NCI-H146 treated with DMSO at 0.1 percent for 48 hours (cell line): ENCODE measurements around the gene SENP1.

Experiments
- DNase-seq: peaks from one replicate; lab custom pipeline; 2025; ENCODE audit not compliant: unreplicated experiment; lab: John Stamatoyannopoulos, UW

Gene SENP1

DNA sequence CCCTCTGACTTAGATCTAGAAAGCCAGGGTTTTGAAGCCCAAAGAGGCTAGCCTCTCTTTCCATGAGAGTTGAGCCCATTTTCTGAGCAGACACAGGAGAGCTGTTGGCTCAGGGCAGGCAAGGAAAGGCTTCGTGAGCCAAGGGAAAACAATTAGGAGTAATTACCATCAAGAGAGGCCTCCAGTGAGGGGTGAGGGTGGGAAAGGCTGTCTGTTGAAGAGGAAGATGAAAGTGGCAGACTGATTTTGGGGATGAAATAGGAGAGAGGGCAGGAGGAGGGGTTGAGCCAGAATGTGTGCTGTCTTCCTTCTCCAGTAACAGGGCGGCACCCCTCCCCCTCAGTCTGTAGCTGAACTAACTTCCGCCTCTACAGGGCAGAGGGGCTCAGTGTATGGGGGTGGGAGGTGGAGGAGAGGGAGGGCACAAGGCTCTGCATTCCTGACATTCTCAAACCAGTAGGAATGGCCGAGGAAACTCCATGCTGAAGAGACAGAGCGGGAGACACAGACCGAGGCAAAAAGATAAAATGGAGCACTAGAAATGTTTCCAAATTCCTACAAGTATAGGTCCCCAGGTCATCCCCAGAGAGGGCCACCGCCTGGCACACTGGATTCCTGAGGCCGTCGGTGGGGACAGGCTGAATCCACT is 68.5 kb downstream of the SENP1 start:
- DNase-seq, result no peak

DNA sequence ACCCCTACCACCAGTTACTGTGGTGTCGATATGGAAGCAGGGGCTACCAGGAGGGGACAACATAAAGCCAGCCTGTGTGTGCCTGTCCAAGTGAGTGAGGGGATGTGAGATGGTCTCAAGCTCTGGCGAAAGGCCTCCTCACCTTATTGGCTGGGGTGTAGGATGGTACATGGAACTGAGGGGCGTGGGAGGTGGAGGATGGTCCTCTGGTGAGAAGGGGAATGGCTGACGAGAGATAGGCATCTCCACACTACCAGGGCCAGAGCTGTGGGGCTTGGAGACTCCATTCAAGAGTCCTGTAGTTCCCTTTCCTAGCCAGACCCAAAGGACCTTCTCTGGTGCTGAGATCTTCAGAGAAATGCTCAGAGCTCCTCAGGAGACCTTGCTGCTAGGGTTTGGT is 69.1 kb downstream of the SENP1 start:
- DNase-seq, result no peak

DNA sequence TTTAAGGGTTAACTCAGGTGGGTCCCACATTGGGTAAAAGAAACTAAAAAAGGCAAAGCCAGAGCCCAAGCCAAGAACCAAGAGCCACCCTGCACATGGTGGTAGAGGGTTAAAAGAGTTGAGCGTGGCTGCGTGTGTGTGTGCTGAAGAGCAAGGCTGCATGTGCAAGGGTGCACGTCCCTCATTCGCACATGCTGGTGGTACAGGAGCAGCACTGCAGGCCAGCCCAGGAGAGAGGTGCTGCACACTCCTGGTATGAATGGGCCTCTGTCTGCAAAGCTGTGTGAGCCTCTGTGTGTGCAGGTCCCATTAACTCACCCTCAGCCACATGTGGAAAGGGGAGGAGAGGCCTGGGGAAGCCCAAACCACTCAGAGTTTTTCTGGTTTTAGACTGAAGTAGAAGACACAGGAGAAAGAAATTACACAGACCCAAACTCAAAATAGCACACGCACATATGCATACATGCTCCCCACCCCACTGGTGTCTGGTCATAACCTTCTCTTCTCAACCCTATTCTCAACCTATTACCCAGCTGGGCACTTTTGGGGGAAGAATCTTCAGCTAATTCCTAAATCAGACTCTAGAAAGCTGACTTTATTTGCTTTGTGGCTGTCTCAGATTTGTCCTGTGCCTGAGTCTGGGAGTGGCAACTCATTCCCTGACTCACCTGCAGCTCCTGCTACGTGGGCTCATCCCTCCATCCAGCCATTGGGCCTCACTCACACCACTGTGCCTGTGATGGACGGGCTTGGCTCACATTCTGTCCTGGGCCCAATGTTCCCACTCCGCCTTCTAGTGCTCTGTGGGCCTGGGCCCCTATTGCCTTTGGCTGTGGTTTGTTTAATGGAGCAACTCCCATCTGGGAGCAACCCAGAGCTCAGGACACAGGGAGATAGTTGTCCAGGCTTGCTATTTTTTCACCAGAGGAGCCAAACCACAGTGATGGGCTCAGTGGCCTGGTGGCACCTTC is 70.8 kb downstream of the SENP1 start:
- DNase-seq, result no peak

DNA sequence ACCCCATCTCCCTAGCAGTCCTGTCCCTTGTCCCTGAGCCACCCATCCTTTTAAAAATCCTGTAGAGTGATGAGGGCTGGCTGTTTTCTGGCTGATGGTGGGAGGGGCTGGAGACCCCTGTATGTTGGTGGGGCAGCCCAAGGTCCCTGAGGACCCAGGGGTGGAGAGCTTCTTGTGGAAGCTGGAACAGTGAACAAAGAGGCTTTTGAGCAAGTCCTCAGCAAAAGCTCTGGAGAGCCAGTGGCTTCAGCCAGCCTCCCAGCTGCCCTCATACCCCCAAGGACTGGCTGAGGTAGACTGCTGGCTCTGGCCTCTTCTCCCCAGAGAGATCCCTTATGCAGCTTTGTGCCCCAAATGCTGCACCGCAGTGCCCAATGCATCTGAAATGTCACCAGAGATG is 72.4 kb downstream of the SENP1 start:
- no peak for DNase-seq

DNA sequence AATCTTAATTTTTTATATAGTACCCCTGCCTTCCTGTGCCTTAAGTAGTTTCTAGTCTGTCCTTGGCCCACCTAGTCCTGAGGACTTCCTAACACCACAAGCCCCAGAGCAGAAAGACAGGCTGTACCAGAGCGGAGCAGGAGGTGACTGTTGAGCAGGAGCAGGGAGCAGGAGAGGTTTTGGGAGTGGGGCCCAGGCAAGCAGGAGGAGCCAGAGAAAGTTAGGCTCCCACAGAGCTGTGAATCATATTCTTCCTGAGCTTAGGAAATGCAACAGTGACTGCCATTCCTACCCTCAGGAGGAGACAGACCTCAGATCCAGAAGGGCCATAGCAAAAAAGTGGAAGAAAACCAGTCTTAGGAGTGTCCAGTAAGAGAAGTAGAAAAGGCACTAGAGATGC is 73.3 kb downstream of the SENP1 start:
- DNase-seq, result no peak

DNA sequence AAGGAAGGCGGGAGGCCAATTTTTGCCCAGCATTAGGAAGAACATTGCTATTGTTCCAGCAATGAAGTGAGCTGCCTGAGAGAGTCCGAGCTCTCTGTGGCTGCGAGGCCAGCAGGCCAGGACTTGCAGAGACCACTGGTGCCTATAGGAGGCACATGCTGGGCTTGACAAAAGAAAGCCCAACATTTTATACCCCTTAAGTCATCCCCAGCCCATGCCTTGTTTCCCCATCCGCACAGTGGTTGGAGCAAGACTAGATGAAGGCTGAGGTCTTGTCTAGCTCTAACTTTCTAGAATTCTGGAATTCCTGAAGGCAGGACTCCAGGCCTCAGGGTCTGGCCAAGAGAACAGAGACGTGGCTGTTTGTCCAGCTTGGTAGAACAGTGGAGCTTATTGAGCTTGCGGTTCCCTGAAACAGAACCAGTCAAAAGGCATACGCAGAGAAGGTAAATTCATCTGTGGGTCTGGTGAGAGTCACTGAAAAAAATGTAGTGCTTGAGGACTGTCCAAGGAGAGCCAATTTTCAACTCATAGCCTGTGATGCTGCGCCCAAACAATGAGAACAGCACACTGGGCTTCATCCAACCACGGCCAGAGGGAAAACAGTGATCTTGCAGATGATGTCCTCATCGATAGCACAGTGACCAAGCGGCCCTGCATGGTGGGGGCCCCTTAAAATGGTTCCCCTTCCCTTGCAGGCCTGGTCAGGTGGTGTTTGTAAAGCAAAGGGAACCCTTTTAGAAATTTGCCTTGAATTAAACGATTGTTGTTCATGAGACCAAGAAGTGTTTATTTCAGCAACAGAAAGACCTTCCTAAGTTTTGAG is 74.5 kb downstream of the SENP1 start:
- DNase-seq, result peak; percentile 14

DNA sequence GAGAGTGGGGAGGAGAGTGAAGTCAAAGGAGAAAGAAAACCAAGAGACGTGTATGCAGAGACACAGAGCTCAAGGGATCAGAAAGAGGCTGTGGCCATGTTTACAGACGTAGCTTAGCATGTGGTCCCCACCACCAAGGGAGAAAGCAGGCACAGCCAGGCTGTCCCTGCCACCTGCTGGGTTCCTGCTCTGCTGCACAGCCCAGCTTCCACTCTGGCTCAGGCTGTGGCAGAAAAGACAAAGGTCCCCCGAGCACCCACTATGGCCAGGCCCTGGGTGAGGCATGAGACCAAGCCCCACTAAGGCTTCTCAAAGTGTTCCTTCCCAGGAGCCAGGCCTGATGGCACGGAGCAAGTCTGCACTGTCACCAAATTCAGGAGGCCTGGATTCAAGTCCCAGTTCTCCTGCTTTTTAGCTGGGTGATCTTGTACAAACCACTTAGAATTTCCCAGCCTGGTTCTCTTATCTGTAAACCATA is 75.7 kb downstream of the SENP1 start:
- peak; percentile 52 for DNase-seq

DNA sequence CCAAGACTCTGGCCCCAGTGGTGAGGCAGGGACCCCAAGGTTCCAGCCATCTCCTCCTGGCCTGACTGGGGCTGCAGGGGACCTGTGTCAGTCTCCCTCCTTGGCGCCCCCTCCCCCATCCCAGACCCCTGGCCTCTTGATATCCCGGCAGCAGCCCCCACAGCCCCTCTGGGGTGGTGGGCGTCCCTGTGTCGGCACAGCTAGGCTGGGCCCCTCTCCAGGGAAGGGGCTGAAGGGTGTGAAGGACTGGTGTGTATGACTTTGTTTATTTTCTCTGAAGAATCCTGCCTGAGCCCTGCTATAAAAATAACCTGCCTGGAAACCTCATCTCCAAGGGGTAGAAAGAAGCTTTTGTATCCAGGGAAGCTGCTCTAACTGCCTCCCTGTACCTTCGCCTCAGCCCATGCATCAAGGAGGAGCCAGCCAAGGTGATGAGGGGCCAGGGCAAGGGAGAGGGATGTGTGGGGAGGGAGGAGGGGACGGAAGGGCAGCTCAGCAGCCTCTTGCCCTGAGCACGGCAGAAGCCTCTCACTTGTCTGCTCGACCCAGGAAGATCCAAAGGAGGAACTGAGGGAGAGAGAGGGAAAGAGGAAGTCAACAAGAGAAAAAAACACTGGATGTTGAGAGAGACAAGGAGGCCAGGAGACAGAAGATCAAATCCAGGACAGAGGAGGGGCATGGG is 76.2 kb downstream of the SENP1 start:
- no peak for DNase-seq

DNA sequence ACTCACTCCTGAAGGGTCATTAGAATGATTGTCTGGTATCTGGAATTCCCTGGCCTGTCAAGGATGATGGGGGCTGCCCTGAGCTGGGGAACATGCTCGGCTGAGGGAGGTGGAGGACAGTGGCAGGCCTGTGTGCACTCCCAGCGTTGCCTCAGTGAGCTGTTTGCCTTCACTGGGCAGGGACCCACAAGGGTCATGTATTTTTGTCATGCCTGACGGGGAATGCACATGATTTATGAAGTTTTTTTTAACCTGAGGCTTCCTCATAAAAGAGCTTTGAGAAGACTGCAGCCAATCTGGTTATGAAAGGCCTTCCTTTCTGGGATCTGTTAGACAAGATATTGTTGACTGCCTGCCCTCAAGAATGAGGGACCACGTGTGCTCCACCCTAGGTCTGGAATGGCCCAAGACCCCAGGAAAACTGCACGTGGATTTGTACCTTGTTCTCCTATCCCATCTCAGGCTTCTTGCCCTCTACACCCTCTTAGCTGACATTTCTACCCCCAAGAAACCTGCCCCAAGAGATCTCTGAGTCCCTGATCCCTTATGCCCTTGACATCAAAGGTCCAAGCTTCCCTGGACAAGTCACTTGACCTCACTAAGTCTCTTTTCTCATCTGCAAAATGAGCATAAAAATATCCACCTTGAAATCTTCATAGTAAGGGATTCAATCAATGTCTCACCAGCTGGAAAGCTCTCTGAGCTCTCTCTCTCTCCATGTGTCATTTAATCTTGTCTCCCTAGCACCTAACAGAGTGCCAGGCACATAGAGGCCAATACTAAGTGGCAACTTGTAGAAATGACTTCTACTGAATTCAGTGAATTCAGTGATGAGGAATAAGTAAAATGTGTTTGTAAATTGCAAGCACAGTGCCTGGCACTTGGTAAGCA is 77.1 kb downstream of the SENP1 start:
- no peak for DNase-seq

DNA sequence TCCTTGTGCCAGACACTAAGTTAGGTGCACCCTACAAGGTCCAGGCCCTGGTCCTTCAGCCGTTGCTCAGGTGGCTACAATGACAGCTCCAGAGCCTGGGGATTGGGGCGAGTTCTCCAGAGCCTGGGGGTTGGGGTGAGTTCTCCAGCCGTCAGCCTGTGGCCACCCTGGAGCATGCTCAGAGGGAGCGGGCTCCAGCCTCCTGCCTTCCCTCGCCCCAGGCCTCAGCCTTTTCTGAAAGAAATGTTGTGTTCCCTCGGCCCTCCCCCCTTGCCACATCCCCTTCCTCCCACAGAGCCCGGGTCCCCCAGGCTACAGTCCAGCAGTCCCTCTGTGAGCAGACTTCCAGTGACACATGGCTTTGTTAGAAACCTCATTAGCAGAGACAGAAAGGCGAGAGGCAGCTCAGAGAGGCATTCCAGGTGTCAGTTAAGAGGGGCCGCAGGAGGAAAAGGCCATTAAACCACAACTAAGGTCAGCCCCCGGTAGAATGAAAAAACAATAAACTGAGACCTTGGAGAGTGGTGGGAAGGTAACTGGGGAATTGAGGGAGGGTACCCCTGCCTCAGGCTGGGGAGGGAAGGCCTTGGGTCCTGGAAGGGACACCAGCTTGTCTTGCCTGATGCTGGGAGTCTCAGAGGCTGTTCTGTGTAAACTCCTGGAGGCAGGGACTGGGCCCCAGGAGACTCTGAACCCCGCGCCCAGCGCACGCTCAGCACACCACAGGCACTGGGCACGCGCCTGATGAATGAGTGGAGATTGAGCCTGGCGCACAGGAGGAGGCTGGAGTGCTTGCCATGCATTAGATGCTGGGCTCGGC is 78.5 kb downstream of the SENP1 start:
- no peak for DNase-seq

DNA sequence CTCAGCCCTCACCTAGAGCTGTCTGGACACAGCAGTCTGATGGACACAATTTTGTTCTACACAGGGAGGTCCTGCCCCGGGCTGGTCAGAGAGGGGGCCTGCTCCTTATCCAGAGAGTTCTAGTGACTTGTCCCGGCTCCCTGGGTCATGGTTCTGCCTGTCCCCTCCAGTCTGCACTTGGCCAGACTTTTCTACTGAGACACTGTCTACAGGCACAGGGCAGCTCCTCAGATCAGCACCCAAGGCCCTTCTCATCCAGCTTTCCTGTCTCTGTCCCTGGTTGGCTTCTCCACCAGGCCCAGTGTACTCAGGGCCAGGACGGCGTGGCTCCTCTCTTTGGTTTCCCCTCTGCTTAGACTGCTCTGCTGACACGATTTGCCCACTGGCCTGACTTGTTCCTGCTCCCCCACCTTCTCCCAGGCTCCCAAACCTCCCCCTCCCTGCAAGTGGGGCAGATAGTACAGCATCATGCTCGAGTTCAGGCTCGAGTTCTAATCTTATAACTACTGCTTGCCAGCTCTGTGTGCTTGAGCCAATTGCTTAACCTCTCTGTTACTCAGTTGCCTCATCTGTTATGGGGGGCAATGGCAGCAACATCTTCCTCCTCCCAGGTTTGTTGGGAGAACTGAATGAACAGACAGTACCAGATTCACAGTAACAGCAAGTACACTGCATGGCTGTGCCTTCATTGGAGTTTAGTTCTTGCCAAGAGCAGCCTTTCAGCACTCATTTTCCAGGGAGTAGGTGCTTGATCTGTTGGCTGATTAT is 79.6 kb downstream of the SENP1 start:
- no peak for DNase-seq

DNA sequence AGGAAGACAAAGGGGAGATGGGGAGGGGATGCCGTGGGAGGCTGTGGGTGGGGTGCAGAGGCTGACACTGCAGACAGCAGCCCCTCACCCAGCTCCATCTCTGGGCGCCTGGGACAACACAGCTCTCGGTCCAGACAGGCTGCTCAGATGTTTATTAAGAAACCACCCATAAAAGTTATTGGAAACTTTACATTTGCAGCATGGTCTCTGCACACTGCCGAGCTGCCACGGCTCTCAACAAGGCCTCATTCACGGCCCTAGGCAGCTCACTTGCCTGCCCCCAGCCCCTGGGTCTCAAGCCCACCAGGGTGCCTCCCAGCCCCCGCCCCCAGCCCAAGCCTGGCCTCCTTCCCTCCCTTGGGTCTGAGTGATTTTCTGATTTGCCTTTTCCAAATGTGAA is 80.6 kb downstream of the SENP1 start:
- DNase-seq, result no peak

DNA sequence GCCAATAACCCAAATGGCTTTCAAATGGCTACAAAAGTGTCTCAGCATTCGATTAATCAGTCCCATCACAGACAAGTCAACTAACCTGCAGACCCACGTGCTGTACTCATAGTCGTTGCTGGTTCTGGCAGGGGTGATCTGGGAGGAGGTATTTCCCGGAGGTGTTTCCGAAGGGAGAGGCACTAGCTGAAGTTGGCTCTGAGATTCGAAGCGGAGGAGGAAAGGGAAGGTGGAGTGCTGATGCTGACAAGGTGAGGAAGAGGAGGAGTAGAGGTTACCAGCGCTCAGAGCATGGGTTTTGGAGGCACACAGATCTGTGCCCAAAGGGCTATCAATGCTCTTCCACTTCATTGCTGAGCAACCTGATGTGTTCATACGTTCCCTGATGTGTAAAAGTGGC is 81.1 kb downstream of the SENP1 start:
- no peak for DNase-seq

DNA sequence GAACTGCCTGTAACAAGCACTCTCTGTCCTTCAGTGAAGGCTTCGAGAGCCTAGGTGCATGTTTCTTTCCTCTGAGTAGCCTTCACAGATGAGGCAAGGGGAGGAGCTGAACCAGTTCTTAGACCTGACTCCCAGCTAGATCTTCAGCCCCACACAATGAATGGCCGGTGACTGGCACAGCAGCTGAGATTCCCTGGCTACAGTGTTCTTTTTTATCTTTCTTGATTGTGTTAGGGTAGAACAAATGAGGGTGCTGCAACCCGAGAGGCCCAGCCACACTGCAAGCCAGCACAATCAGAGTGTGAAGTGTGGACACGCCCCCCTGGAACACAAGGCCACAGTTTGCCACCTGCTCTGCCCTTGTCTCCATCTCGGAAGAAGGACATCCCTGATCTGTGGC is 82.5 kb downstream of the SENP1 start:
- peak; percentile 84 for DNase-seq

DNA sequence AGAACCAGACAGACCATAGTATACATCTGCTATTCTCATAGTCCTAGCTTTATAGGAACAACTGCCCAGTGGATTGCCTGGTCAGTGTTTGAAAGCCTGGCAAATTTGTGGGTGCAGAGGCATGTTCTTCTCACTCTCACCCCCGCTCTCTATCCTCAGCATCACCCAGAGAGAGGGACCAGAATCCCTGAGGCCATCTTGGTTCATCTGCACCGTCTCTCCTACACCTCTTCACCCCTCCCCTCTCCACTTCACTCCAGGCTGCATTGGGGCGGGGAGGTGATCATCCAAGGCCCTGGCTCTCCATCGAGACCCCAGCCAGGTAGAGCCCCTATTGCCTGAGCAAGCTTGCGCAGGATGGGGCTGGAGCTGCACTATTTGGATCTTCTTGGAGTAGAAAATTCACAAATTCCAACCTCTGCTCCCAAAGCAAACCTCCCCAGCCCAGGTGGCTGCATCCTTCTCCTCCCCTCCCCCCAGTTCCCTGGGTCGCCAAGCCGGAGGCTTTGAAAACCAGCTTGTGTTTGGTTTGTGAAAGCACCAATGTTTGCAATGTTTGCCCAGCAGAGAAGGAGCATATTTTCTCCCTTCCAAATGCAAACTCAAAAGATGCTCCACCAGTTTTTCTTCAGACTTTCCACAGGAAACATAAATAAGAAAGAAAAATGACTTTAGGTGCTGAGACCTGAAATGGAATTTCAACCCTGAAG is 83.0 kb downstream of the SENP1 start:
- peak; percentile 55 for DNase-seq

DNA sequence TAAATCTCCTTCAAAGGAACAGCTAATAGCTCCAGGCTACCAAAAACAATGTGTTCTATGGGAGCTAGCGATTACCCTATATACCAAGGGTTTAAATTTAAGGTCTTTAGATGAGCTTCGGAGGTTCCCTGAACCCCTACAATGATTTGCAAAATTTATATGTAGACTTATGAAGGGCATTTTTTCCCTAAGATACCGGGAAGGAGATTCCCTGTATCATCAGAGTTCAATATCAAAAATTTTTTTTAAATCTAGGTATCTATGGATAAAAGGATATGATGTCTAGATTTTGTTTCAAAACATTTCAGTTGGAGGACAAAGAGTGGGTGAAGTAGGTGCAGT is 83.7 kb downstream of the SENP1 start:
- no peak for DNase-seq

DNA sequence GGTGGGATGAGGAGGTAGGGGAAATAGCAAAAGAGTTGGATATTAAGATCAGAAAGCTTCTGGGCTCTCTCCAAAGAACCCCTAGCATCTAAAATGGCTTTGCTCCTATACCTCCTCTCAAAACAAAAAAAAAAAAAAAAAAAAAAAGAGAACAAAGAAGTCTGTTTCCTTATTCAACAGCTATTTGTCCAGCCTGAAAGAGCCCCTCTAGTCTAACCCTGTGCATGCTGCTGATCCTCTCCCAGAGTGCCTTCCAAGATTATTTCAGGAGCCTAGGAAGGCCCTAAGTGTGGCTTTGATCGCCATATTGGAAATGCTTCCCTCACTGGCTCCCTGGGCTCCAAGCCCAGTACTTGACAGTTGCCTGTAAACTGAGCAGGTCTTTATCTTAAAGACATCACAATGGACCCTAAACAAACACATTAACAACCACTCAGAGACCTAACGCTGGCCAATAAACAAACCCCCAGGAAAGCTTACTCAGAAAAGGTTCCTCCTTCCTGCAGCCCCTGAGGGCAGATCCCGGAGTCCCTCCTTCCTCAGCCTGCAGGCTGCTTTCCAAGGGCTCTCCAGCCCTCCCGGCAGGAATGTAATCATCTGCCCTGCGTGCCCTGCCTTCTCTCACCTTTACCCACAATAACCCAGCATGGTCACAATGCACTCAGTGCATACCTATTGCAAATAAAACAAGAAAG is 84.2 kb downstream of the SENP1 start:
- DNase-seq, result peak; percentile 99
